ENCODE measurements around the gene MOB3A.

DNA sequence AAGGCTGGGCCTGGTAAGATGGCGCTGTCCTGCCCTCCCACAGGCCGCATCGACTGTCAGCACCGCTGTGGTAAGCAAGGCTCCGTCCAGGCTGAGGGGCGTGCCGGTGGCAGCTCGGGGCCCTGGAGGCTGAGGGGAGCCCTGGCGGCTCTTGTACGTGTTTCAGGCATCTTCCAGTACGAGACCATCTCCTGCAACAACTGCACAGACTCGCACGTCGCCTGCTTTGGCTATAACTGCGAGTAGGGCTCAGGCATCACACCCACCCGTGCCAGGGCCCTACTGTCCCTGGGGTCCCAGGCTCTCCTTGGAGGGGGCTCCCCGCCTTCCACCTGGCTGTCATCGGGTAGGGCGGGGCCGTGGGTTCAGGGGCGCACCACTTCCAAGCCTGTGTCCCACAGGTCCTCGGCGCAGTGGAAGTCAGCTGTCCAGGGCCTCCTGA is 1.8 kb upstream of the MOB3A start:
- TF ChIP-seq NFRKB (IDR thresholded peaks at IDR 0.05) = no peak
- no peak for TF ChIP-seq ELF4 (IDR thresholded peaks at IDR 0.05)
- no peak for TF ChIP-seq ZNF384 (IDR thresholded peaks at IDR 0.05)

Data from HEK293T (cell line).